Ovary (tissue), 3 donors: ENCODE data around the gene CYB561A3.

Source experiments
- CTCF ChIP-seq, 3 donors: fragments of 450-650 bp in 2 of 3; fragments of 200-600 bp in 1 of 3; IDR thresholded peaks; one replicate each; pipeline versions ENCODE4 v1.5.1 to v1.8.0; 2016 to 2022; ENCODE audit warnings: antibody characterized with exemption in 3 of 3, mild to moderate bottlenecking in 1 of 3
- EP300 ChIP-seq: sonication (generic); formaldehyde crosslinking; IDR thresholded peaks from one replicate; pipeline ENCODE4 v1.6.1; 2017; ENCODE audit warnings: antibody characterized with exemption
- POLR2A ChIP-seq: fragments of 450-650 bp; IDR thresholded peaks from one replicate; pipeline ENCODE4 v1.6.1; 2017; ENCODE audit warnings: antibody characterized with exemption, mild to moderate bottlenecking, moderate library complexity
- donor health status: DM: no; HTN: no; CAD: no.

GRCh38 chr11:61406067-61406466, 44.4 kb upstream of the CYB561A3 start:
- TF ChIP-seq CTCF (IDR thresholded peaks at IDR 0.05) (no peak), POLR2A (no peak), EP300 (no peak)
